Stimulated activated CD8-positive, alpha-beta memory T cell treated with anti-CD3 and anti-CD28 coated beads, Interleukin-15, amount 100 ng/mL, for 4 hours (primary cell): Measurements from ENCODE around the gene LDB2.

Source experiments
- DNase-seq, 2 donors: peaks; one replicate each; pipeline ENCODE4 v3.0.0-alpha.2; 2020; ENCODE audit warnings: low read depth in 2 of 2

The LDB2 gene

DNA sequence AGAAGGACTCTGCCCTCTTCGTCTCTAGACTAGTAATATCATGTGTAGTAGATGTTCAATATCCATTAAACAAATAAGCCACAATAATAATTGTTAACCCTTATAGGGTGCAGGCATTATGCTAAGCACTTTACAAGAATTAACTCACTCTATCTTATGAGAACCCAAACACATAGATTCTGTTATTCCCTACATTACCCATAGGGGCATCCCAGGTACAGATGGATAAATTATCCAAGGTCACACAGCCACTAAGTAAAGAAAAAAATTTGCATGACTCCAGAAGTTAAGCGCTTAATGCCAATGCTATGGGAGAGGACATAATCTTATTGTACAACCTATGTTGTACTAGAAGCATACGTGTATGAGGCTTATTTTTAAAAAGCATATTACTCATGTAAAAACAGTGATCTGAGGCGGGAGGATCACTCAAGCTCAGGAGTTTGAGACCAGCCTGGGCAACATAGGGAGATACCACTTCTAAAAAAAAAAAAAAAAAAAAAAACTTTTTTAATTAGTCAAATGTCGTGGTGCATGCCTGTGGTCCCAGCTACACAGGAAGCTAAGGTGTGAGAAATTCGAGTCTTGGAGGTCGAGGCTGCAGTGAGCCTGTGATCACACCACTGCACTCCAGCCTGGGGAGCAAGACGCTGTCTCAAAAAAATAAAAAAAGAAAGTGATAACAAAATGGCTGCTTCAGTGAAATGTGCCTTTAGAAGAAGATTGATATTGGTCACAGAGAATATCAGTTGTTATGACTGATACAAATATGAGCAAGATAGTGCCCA lies 13.6 kb downstream of the LDB2 start:
- no peak for DNase-seq

DNA sequence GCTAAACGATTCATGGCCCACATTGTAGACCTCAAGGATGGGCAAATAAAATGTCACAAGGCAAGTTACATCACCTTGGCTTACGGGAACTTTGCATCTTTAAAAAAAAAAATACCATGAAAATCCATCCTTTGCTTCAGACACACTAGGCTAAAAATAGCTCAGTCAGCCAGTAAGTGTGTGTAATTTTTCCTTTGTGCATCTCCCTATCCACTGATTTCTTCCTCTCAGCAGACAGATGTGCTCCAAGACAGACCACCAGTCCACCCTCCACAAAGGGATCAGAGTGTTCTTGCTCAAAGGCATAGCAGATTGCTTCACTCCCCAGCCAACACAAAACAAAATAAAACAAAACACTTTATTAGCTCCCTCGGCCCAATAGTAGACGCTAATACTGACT lies 14.6 kb downstream of the LDB2 start:
- no peak for DNase-seq

DNA sequence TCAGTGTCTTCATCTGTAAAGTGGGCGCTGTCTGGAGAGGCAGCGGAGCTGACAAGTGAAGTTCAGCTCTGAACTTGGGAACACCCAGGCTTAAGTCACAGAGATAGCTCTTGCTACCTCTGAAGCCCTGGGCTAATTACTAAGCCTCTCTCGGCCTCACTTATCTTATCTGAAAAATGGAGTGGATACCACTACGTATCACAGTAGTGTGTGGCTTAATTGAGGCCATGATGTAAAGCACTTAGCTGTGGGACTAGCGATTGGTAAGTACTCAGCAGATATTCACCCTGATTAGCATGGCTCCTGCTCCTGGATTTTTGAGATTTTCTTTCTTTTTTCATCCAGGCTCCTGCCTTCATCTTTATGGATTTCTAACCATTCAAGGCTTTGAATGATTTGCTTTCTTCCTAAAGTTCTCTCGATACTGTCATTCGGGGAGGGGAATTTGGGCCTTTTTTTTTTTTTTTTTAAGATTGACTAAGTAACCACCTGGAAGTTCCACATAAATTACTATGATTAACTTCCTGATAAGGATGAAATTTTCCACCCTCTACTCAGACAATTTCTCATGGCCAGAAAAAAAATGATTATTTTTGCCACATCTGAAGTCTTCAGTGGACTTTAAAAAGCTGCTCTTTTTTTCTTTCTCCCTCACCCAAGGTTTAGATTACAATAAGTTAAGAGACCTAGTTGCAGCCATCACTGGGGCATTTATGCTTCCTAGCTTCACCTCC lies 17.1 kb downstream of the LDB2 start:
- DNase-seq = no peak

DNA sequence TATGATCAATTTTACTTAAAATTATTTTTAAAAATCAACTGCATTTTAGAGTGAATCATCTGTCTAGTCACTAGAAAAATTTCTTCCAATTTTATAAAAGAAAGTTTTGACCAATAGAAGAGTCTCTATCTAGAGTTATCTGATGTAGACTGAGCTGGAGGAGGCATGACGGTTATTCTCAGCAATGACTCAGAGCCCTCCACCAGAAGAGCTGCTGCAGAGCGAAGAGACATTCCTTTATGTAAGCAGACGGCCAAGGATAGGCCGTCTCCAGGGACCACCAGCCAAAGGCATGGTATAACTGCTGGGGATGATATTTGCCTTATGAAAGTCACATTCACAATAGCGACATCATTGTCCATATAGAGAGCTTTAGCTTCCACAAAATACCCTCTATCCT lies 23.0 kb downstream of the LDB2 start:
- no peak for DNase-seq

DNA sequence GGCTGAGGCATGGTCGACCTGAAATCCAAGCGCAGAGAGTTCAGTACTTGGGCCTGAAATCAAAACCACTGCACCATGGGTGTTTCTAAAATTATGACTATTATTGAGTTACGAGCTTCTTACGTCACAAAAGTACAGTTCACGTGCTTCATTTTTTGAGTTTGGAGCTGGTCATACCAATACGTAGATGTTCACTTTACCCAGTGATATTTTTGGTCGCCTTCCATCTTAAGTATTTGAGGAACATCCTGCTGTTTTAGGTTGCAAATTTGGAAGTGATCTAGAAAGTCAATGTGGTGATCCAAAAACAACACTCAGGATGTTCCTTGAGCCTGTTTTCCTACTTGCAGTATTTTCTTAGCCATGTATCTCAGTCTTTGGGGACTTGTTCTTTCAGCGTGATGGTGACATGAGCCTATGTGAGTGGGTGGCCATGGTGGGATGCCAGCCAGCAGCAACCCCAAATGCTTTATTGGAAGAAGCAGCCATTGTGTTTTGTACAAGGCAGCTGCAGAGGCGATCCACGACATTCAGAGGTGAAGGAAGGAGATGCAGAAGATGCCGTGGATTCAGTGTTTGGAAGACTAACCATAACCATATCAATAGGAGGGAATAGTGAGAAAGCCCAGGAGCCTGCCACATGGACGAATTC lies 28.7 kb downstream of the LDB2 start:
- DNase-seq = no peak

DNA sequence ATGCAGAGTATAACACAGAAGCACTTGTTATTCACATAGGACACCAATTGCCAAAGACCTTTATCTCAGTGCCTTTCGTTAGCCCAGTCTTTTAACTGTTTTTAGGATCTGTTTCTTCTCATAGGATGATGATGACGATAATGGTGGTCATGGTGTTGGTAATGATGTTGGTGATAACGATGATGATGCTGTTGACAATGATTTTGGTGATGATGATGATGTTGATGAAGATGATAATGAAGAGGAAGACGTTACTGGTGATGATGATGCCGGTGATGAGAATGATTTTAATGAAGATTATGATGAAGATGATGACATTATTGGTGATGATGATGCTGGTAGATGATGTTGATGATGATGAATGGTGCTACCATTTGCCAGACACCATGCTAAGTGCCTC lies 29.8 kb downstream of the LDB2 start:
- no peak for DNase-seq

DNA sequence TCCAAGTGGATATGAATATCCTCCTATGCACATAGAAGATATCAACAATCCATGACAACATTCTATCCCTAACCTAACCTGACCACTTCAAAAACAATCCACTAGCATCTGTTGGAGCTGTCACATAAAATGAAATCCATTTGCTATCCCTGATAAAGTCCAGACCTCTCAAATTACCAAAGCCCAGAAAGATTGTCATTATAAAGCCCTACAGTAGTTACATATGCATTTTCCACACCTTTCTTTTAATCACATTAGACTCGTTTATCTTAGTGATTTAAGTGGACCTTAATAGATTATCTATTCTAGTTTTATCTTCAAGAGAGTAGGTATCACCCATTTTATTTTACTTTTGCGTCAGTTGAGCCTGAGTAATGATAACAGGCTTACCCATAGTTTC lies 30.6 kb downstream of the LDB2 start:
- no peak for DNase-seq

DNA sequence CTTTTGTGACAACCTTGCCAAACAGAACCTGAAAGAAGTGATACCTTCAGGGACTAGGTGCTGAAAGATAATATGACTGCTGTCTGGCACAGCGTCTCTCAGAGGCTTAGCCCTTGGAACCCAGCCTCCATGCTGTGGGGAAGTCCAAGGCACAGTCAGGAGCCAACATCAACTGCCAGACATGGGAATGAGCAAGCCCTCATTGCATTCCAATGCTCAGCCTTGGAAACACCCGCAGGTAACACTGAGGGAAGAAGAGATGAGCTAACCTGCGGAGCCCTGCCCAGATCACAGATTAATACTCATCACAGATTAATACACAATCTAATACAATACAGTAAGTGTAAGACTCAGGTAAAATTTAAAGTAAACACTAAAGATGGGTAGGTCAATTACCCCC lies 31.5 kb downstream of the LDB2 start:
- no peak for DNase-seq

DNA sequence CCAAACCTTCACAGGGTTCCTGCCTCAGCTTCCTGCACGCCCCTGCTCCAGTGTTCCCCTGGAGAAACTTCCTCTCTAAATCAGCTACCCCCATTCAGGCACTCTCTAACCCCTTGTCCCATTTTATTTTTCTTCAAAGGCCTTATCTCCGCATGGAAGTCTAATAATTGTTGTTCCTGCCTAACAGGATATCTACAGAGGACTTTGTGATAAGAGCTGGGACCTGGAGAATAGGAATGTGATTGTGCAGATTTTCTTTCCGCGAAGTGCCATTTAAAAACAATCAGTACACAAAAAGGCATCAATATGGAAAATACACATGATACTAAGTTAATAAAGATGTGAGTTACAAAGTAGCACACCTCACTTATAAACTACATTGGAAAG lies 32.6 kb downstream of the LDB2 start:
- no peak for DNase-seq

DNA sequence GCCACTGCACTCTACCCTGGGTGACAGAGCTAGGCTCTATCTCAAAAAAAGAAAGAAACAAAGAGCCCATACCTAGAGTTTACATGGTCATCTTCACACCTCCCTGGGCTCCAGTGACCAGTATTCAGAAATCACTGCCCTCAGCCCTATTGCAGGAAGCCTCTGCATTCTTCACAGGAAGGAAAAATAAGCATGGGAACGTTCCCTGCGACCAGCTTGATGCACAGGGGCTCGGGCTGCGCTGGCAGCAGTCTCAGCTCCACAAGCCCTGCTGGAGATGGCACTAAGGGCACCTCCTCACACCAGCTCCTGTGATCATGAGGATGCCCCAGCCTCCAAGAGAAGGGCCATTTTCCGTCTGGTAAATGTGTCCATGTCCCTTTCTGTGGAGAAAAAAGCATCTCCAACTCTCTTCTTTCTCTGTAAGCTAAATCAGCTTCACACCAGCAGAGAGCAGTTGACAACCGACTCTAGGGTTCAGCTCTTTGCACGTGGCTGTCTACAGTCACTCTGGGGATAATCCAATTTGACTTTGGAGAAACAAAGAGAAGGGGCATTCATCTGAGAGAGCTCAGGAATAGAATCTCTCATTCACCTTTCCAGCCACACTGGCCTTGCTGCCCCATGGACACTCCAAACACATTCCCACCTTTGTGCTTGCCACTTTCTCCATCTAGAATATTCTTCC lies 33.1 kb downstream of the LDB2 start:
- DNase-seq = no peak

DNA sequence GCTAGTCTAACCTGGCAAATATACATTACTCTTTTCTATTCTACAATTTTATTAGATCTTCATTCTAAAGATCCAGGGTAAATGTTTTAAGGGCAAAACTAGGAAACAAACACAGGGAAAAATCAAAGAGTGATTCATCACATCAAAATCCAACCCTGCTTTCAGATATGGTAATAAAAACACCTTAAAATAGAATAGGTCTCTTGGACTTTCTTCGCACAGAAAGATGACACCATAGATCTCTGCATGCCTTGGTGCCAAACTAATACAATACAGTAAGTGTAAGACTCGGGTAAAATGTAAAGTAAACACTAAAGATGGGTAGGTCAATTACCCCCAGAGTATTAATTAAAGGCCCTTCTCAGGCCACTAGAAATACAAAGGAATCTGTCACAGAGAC lies 34.2 kb downstream of the LDB2 start:
- no peak for DNase-seq

DNA sequence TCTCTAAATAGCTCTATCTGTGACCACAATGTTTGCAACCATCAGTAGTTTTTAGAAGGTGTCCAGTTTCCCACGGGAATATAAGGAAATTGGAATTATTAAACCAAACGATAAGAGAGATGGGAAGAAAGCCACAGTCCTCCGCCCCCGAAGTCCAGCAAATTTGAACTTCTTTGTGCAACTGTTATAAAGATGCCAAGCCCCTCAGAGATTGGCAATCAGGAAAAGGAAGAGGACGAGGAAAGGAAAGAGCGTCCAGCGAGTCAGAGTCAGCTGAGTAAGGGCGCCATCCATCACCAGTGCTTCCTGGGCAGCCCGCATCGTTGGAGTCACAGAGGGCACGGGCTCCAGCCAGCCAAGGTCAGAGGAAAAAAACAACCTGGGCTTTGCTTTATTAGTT lies 35.7 kb downstream of the LDB2 start:
- DNase-seq = no peak

DNA sequence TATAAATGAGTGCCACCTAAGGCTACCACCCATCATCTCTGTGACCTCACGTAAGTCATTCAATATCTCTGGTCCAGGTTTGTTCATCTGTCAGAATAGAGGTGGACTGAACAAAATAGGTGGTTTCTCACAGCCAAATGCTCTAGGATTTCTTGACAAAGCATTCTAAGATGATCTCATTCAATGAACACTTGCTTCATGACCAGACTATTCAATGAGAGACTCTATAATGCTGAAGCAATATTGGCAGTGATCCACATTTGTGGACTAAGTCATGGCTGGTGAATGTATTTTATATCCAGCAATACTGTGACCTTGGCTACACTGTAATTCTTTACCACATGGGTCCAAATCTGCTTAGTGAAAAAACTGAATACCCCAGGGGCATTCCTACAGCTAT lies 37.9 kb downstream of the LDB2 start:
- no peak for DNase-seq

DNA sequence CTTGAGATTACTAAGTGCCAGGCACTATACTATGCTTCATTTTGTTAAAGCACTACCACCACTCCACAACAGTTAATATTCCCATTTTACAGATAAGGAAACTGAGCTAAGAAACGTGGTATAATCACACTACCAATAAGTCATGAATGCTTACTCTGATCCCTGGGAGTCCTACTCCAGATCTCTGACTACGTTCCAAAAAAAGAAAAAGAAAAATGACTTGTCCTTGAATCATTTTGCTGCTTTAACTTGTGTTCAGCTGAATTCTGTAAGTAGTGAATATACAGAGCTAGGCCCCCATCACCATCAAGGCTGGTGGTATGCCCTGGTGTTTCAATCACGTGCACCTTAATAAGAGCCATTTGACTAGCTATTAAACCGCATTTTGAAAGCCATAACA lies 39.4 kb downstream of the LDB2 start:
- DNase-seq = no peak

DNA sequence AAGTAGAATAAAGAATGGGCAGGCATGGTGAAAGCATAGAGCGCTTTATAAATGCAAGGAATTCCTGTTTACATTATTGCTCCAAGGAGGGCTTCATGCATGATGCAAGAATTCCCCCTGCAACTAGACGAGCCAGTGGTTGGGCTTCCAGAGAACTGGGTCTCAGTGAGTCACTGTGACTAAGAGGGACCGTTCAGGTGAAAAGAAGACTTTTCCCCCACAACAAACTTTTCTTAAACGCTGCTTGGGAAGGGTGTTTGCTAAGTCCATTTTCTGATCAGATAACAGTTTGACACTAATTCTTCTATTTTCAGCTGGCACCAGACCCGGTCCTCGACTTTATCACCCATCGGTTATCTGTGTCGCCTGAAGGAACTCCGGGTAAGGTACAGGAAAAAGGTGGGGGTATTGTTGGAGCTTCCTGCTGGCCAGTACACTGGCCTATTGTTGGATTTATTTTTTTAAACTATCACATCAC lies 40.1 kb downstream of the LDB2 start:
- no peak for DNase-seq

DNA sequence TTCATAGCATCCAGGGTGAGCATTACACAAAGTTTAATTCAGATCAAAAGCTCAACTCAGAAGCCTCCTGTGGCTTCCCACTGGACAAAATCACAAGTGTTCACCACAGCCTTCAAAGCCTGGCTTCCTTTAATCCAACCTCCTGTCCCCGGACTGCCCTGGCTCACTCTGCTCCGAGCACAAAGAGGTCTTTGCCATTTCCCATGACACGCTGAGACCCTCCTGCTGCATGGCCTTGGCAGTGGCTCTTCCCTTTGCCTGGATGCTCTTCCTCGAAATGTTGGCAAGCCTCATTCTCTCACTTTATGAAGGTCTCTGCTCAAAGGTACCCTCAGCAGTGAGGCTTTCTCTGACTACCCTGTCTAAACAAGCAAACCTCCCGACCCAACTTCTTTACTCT lies 41.0 kb downstream of the LDB2 start:
- DNase-seq = no peak

DNA sequence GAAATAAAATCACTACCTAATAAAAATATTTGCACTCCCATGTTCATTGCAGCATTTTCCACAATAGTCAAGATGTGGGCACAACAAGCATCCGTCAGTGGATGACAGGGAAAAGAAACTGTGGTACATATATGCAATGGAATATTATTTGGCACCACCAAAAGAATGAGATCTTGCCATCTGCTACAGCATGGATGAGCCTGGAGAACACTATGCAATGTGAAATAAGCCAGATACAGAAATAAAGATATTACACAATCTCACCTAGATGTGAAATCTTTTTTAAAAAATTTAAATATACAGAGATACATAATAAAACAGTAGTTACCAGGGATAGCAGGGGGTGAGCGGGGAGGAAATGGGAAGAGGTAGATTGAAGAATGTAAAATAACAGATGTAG lies 44.8 kb downstream of the LDB2 start:
- no peak for DNase-seq

DNA sequence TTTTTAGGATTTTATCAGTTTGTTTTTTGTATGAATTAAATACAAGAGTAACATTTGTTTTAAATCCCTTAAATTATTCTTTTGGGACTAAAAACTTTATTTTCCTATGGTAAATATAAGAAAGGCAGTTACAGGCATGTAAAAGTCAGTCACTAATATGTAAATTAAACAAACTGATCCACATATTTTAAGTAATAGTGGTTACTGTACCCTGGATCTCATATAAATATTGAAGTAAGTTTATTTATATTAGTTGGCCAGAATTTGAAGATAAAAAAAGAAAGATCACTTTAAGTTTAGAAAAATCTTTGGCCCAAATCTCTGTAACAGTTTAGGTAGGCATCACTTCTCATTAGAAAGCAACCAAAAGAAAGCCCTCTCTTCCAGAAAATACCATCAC lies 45.8 kb downstream of the LDB2 start:
- no peak for DNase-seq

DNA sequence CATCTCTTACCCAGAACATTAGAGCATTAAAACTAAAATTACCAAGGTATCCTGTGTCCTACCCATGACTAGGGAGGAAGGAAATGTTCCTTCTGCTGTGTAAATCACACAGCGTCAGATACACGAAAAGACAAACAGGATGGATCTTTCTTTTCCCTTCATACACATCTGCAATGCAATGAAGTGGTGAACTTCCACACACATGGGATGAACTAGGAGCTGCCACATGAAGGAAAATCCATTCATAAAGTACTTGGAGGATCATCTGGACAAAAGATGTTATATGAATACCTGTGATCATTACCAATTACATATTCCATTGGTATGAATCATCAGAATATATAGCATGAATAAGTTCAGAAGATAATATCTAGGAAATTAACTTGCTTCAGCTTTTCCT lies 46.2 kb downstream of the LDB2 start:
- no peak for DNase-seq

DNA sequence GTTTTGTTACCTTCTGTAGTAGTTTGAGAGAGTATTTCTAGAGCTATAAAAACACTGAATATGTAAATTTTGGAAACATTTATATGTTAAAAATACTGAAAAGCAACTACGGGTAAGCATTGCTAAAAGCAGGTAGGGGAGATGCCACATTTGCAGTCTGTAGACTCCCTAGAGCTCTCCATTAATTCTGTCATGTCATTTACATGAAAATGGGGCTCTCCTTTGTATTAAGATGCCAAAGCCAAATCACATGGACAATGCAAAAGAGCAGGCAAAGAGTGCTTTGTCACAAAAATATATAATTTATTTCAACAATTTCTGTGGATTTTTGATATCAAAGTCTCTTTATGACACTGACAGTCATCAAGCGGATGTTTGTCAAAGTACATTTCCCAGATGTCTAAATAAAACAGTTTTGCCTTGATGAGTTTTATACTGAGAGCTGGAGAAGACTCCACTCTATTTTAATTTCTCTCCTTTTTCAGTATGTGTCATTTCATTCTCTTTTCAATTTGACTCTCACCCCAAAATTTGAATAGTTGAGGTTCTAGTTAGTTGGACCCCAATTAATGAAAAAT lies 51.8 kb downstream of the LDB2 start:
- no peak for DNase-seq

DNA sequence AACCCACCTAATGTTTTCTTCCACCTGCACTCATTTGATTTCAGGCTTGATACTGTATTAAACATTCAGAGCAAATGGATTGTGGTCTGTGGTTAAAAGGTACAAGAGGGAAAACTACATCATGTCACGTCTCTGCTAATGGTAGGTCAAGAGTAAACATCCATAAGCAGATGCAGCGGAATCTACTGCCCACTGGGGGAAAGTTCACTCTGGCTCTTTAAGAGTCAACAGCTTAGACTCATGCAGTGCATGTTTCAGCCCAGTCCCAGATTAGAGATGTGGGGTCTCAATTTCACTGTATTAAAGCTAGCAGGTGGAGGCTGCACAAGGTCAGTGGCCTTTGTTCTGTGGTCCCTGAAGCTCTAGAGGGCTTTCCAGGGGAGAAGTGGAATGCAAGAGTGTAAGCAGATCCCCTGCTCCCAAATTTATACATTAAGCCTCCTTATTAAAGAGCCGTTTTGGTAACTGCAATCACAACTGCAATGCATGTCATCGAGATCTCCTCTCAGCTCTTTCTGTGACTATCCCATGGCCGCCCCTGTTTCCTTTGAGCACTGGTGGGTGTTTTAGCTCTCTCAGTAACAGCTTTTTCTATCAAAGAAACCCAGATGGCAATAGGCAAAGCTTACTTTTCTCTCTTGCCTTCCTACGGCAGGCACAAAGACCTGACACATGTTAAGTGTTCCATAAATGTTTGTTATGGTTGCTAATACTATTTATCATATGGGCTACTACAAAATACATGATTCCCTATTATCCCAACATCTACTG lies 53.4 kb downstream of the LDB2 start:
- DNase-seq = no peak
